ENCODE measurements around the gene PDCD10. TPM values are rescaled to one million over a fixed set of nuclear protein-coding genes. Genes with fewer than 3 reads are reported as not detected.
A peak's percentile ranks its signal among the peaks of the same experiment; 100 is the strongest.

PDCD10 gene
- total and polyA plus RNA-seq, 7 experiments from 2014 or later, result 31.5 to 85.0 (median 47.1) TPM

GRCh38 chr3:167709690-167710089 is 25.0 kb downstream of the PDCD10 start:
- POLR2A ChIA-PET, result interaction anchor here (1.5 kb wide), 1 partner anchor 26 kb away, joined by 3 read pairs; the partner anchor contains the start of gene SERPINI1
- Histone ChIP-seq H3K4me3 (ENCODE audit: low read length) (no peak overlapping the region), H3K36me3 (ENCODE audit: control insufficient read depth in 2 of 3, insufficient read depth in 3 of 3, low read length in 3 of 3) (peaks cover 0 to 35% (median 6%) of the 10 kb centered on the region in 3 experiments), H3K27me3 (ENCODE audit: control insufficient read depth in 2 of 2, insufficient read depth in 2 of 2, low read length in 2 of 2) (no peaks in the 10 kb centered on the region), H3K4me1 (ENCODE audit: control insufficient read depth in 2 of 2, insufficient read depth in 2 of 2, low read length in 2 of 2) (no peaks in the 10 kb centered on the region), H3K9me3 (ENCODE audit: control insufficient read depth in 2 of 3, low read length in 3 of 3) (no peaks in the 10 kb centered on the region), H3K27ac (ENCODE audit: low read depth, low read length) (no peak overlapping the region)
- ATAC-seq, result no peak
- Mint-ChIP-seq H3K27me3 (no peaks in the 10 kb centered on the region), H3K4me1 (peaks cover 30 to 82% (median 75%) of the 10 kb centered on the region in 7 donors), H3K27ac (peak overlapping the region in 2 of 9 donors; percentile 27 to 32), H3K9me3 (peaks cover 0 to 2% (median 0%) of the 10 kb centered on the region in 11 donors), H3K4me3 (no peak overlapping the region), H3K36me3 (peaks cover 13 to 76% (median 38%) of the 10 kb centered on the region in 5 donors)
- intact Hi-C loops (cut with micrococcal nuclease), result loop anchor here in 1 of 2 donors (2.0 kb wide), 1 partner anchor 13 kb away; no protein-coding TSS in a partner anchor
- CTCF ChIA-PET, result no interaction called here
- peak in 1 of 9 donors; percentile 4 for DNase-seq

GRCh38 chr3:167705840-167706239 is 28.9 kb downstream of the PDCD10 start:
- Histone ChIP-seq H3K27ac (ENCODE audit: low read depth, low read length) (no peak overlapping the region), H3K4me3 (ENCODE audit: low read length) (no peak overlapping the region), H3K9me3 (ENCODE audit: control insufficient read depth in 2 of 3, low read length in 3 of 3) (no peaks in the 10 kb centered on the region), H3K4me1 (ENCODE audit: control insufficient read depth in 2 of 2, insufficient read depth in 2 of 2, low read length in 2 of 2) (no peaks in the 10 kb centered on the region), H3K36me3 (ENCODE audit: control insufficient read depth in 2 of 3, insufficient read depth in 3 of 3, low read length in 3 of 3) (peaks cover 3 to 31% (median 5%) of the 10 kb centered on the region in 3 experiments), H3K27me3 (ENCODE audit: control insufficient read depth in 2 of 2, insufficient read depth in 2 of 2, low read length in 2 of 2) (no peaks in the 10 kb centered on the region)
- H3K36me3 Mint-ChIP-seq, result peaks cover 11 to 57% (median 26%) of the 10 kb centered on the region in 5 donors
- ATAC-seq (no peak), DNase-seq (no peak)
- no peaks in the 10 kb centered on the region for H3K27me3 Mint-ChIP-seq
- intact Hi-C loops (cut with micrococcal nuclease), result loop anchor here in 1 of 2 donors (2.0 kb wide), 1 partner anchor 21 kb away; no protein-coding TSS in a partner anchor
- POLR2A ChIA-PET, result no interaction called here
- no peak overlapping the region for H3K4me3 Mint-ChIP-seq
- peak overlapping the region in 1 of 9 donors; percentile 8 for H3K27ac Mint-ChIP-seq
- peaks cover 14 to 52% (median 46%) of the 10 kb centered on the region in 7 donors for H3K4me1 Mint-ChIP-seq
- no peaks in the 10 kb centered on the region for H3K9me3 Mint-ChIP-seq
- CTCF ChIA-PET, result interaction anchor here (0.5 to 1.1 kb wide), 2 partner anchors 21 to 37 kb away, joined by 3 read pairs; no protein-coding TSS in a partner anchor

- no peak for ATAC-seq
- POLR2A ChIA-PET, result interaction anchor here (1.2 kb wide), 1 partner anchor 34 kb away, joined by 3 read pairs; the partner anchor contains the start of genes PDCD10 and SERPINI1
- Mint-ChIP-seq H3K27me3 (no peaks in the 10 kb centered on the region), H3K4me1 (peaks cover 5 to 37% (median 21%) of the 10 kb centered on the region in 7 donors), H3K4me3 (no peak overlapping the region), H3K9me3 (no peaks in the 10 kb centered on the region), H3K27ac (peak overlapping the region in 1 of 9 donors; percentile 2), H3K36me3 (peaks cover 4 to 27% (median 18%) of the 10 kb centered on the region in 5 donors)
- no peaks in the 10 kb centered on the region for H3K27me3 ChIP-seq (ENCODE audit: control insufficient read depth in 2 of 2, insufficient read depth in 2 of 2, low read length in 2 of 2)
- H3K36me3 ChIP-seq (ENCODE audit: control insufficient read depth in 2 of 3, insufficient read depth in 3 of 3, low read length in 3 of 3), result peaks cover 0 to 14% (median 10%) of the 10 kb centered on the region in 3 experiments
- no peaks in the 10 kb centered on the region for H3K9me3 ChIP-seq (ENCODE audit: control insufficient read depth in 2 of 3, low read length in 3 of 3)
- no peaks in the 10 kb centered on the region for H3K4me1 ChIP-seq (ENCODE audit: control insufficient read depth in 2 of 2, insufficient read depth in 2 of 2, low read length in 2 of 2)
- DNase-seq, result no peak
- intact Hi-C loops (cut with micrococcal nuclease), result no loop called here
- CTCF ChIA-PET, result no interaction called here
- H3K27ac ChIP-seq (ENCODE audit: low read depth, low read length), result no peak overlapping the region
- H3K4me3 ChIP-seq (ENCODE audit: low read length), result no peak overlapping the region
These were observed 33.8 kb downstream of the PDCD10 start for GRCh38 chr3:167700926-167701325.

DNA sequence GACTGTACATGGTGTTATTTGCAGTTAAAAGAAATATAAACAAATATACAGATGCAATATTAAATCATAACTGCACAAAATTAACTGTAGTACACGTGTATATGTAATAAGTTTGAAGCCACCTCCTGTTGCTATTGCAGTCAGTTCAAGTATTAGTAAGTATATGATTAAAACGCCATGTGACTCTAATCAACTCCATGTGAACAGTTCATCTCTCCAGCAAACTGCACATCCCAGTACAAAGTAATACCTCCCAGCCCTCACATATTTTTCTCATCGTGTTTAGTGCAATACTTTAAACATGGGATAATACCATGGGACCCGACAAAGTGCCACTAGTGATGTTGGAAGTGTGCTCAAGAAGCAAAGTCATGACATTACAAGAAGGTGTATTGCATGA is 34.6 kb downstream of the PDCD10 start:
- no peaks in the 10 kb centered on the region for H3K4me1 ChIP-seq (ENCODE audit: control insufficient read depth in 2 of 2, insufficient read depth in 2 of 2, low read length in 2 of 2)
- no peaks in the 10 kb centered on the region for H3K27me3 ChIP-seq (ENCODE audit: control insufficient read depth in 2 of 2, insufficient read depth in 2 of 2, low read length in 2 of 2)
- H3K36me3 ChIP-seq (ENCODE audit: control insufficient read depth in 2 of 3, insufficient read depth in 3 of 3, low read length in 3 of 3), result peaks cover 0 to 21% (median 18%) of the 10 kb centered on the region in 3 experiments
- H3K9me3 Mint-ChIP-seq, result no peaks in the 10 kb centered on the region
- peak overlapping the region in 5 of 9 donors; percentile 2 to 65 (median 37) for H3K27ac Mint-ChIP-seq
- ChIA-PET CTCF (no interaction called here), POLR2A (interaction anchor here (1.2 kb wide), 1 partner anchor 35 kb away, joined by 3 read pairs; the partner anchor contains the start of genes PDCD10 and SERPINI1)
- no peak for DNase-seq
- no peak for ATAC-seq
- H3K4me3 Mint-ChIP-seq, result no peak overlapping the region
- H3K9me3 ChIP-seq (ENCODE audit: control insufficient read depth in 2 of 3, low read length in 3 of 3), result no peaks in the 10 kb centered on the region
- H3K27me3 Mint-ChIP-seq, result no peaks in the 10 kb centered on the region
- intact Hi-C loops (cut with micrococcal nuclease), result no loop called here
- peaks cover 4 to 34% (median 17%) of the 10 kb centered on the region in 5 donors for H3K36me3 Mint-ChIP-seq
- H3K4me1 Mint-ChIP-seq, result peaks cover 3 to 35% (median 18%) of the 10 kb centered on the region in 7 donors
- H3K4me3 ChIP-seq (ENCODE audit: low read length), result no peak overlapping the region
- H3K27ac ChIP-seq (ENCODE audit: low read depth, low read length), result no peak overlapping the region

DNA sequence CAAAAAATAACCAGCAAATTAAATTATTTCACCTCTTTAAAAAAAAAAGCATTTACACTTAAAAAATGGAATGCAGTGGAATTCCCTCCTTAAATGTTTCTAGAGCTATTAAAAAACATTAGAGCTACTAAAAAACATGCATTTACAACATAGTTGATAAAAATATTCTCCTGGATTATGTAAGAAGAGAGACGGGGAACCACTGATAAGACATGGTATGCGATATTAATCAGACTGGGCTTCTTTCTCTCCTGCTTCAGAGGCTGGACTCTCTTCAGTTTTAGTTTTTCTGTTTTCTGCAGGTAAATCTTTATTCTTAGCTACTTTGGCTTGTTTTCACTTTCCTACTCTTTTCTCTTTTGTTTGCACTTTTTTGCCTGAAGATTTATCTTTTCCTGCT is 40.6 kb downstream of the PDCD10 start:
- Mint-ChIP-seq H3K9me3 (no peaks in the 10 kb centered on the region), H3K27me3 (no peaks in the 10 kb centered on the region), H3K4me1 (peaks cover 17 to 44% (median 36%) of the 10 kb centered on the region in 7 donors), H3K27ac (peak overlapping the region in 7 of 9 donors; percentile 32 to 69 (median 63)), H3K36me3 (peaks cover 6 to 35% (median 19%) of the 10 kb centered on the region in 5 donors), H3K4me3 (no peak overlapping the region)
- no peaks in the 10 kb centered on the region for H3K27me3 ChIP-seq (ENCODE audit: control insufficient read depth in 2 of 2, insufficient read depth in 2 of 2, low read length in 2 of 2)
- H3K9me3 ChIP-seq (ENCODE audit: control insufficient read depth in 2 of 3, low read length in 3 of 3), result no peaks in the 10 kb centered on the region
- H3K27ac ChIP-seq (ENCODE audit: low read depth, low read length), result no peak overlapping the region
- ChIA-PET CTCF (interaction anchor here (2.1 kb wide), 1 partner anchor 9 kb away, joined by 17 read pairs; no protein-coding TSS in a partner anchor), POLR2A (no interaction called here)
- no peak for DNase-seq
- peaks cover 9 to 14% of the 10 kb centered on the region in 2 donors for H3K4me1 ChIP-seq (ENCODE audit: control insufficient read depth in 2 of 2, insufficient read depth in 2 of 2, low read length in 2 of 2)
- H3K4me3 ChIP-seq (ENCODE audit: low read length), result no peak overlapping the region
- no peak for ATAC-seq
- peaks cover 4 to 51% (median 26%) of the 10 kb centered on the region in 3 experiments for H3K36me3 ChIP-seq (ENCODE audit: control insufficient read depth in 2 of 3, insufficient read depth in 3 of 3, low read length in 3 of 3)
- intact Hi-C loops (cut with micrococcal nuclease), result no loop called here

DNA sequence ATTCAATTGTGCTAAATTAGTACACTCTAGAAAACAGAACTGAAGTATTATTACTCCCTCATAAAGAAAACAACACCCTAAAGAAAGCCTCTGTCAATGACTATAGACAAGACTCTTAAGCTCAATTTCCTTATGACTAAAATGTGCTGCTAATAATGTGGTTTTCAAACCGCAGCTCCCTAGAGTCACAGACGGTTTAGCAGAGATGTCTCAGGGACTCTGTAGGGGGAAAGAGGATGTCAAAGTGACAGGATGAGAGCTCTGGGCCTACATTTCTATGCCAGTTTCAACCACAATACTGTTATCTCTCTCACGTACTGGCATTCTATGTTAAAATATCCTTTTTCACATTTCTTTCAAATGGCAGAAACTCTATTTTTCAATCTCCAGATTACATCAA is 43.3 kb downstream of the PDCD10 start:
- Histone ChIP-seq H3K27me3 (ENCODE audit: control insufficient read depth in 2 of 2, insufficient read depth in 2 of 2, low read length in 2 of 2) (no peaks in the 10 kb centered on the region), H3K4me1 (ENCODE audit: control insufficient read depth in 2 of 2, insufficient read depth in 2 of 2, low read length in 2 of 2) (peaks cover 9 to 14% of the 10 kb centered on the region in 2 donors), H3K4me3 (ENCODE audit: low read length) (no peak overlapping the region), H3K36me3 (ENCODE audit: control insufficient read depth in 2 of 3, insufficient read depth in 3 of 3, low read length in 3 of 3) (peaks cover 4 to 45% (median 20%) of the 10 kb centered on the region in 3 experiments), H3K9me3 (ENCODE audit: control insufficient read depth in 2 of 3, low read length in 3 of 3) (no peaks in the 10 kb centered on the region), H3K27ac (ENCODE audit: low read depth, low read length) (peak overlapping the region; percentile 50)
- H3K9me3 Mint-ChIP-seq, result no peaks in the 10 kb centered on the region
- intact Hi-C loops (cut with micrococcal nuclease), result loop anchor here in 1 of 2 donors (1.0 kb wide), 1 partner anchor 43 kb away; the partner anchor contains the start of gene PDCD10
- peaks cover 14 to 40% (median 28%) of the 10 kb centered on the region in 7 donors for H3K4me1 Mint-ChIP-seq
- no peaks in the 10 kb centered on the region for H3K27me3 Mint-ChIP-seq
- peak overlapping the region in 3 of 10 donors; percentile 4 to 33 (median 30) for H3K4me3 Mint-ChIP-seq
- CTCF ChIA-PET, result no interaction called here
- DNase-seq (peak in 7 of 9 donors; percentile 2 to 27 (median 23)), ATAC-seq (peak; percentile 78)
- POLR2A ChIA-PET, result interaction anchor here (0.7 kb wide), 1 partner anchor 17 kb away, joined by 3 read pairs; no protein-coding TSS in a partner anchor
- H3K27ac Mint-ChIP-seq, result peak overlapping the region; percentile 49 to 86 (median 77)
- H3K36me3 Mint-ChIP-seq, result peaks cover 9 to 37% (median 15%) of the 10 kb centered on the region in 5 donors
